PC-3 (cell line): ENCODE results near the gene CD58.

ENCODE experiments used
- CTCF ChIP-seq: fragments of 300-600 bp; sonication (generic); conservative IDR thresholded peaks from 2 replicates; pipeline ENCODE4 v1.5.1; 2017; ENCODE audit warnings: antibody characterized with exemption, low read depth, mild to moderate bottlenecking, low read length
- EZH2phosphoT487 ChIP-seq: fragments of 300-600 bp; sonication (generic); IDR thresholded peaks from 2 replicates; pipeline ENCODE4 v1.6.1; 2018; ENCODE audit warnings: mild to moderate bottlenecking, antibody characterized with exemption, low read length, borderline replicate concordance

GRCh38 chr1:116504308-116505156, 66.3 kb downstream of the CD58 start:
- TF ChIP-seq EZH2phosphoT487 (no peak), CTCF (no peak)
